Measurements from ENCODE around the gene HNRNPD. TPM values are rescaled to one million over a fixed set of nuclear protein-coding genes. Genes with fewer than 3 reads are reported as not detected.

The HNRNPD gene
- total and polyA plus RNA-seq, 2 of the 13 experiments (the other 11 are each of a cell fraction or from before 2014, with no cell fraction given) = 64.0 to 69.7 TPM

DNA sequence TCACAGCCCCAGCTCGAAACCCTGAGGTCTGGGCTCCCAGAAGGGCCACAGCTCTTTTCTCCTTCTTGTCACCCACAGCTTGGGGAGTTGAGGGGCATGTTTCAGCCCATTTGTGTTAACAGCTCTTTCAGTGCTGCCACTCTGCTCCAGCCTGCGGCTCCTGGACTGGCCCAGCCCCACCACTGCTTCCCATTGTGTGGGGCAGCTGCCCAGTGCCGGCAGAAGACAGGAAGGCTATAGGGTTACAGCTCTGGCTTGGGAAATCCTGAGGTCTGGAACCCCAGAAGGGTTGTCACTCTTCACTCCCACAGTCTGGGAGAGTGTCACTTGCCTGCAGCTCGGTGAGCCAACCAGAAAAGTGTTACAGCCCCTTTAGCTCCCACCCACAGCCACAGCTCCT lies 7.0 kb upstream of the HNRNPD start:
- POLR2A ChIA-PET = no interaction called here
- in situ Hi-C loops (cut with HindIII; ENCODE audit: extremely low pct_ligation_motif_present, low pct_unique_long_range_greater_than_20kb) = no loop called here
- no peak for FAIRE-seq

GRCh38 chr4:82380344-82380743 lies 6.6 kb upstream of the HNRNPD start:
- intact Hi-C loops (cut with micrococcal nuclease; ENCODE audit: unreplicated experiment) (no loop called here), in situ Hi-C loops (cut with HindIII; ENCODE audit: extremely low pct_ligation_motif_present, low pct_unique_long_range_greater_than_20kb) (no loop called here)
- H3K4me1 ChIP-seq (ENCODE audit: insufficient read depth, low read length) = peaks cover 11% of the 10 kb centered on the region
- no peaks in the 10 kb centered on the region for H3K36me3 ChIP-seq (replicated peaks in 1 of 2; ENCODE audit: control insufficient read depth in 1 of 2, insufficient read depth in 2 of 2, low read length in 2 of 2)
- H3K27ac ChIP-seq (ENCODE audit: extremely low read length, insufficient read depth, low read length) = no peak overlapping the region
- H3K4me2 ChIP-seq (ENCODE audit: low read depth, low read length) = no peak overlapping the region
- ATAC-seq (peak; percentile 64), FAIRE-seq (no peak), DNase-seq (ENCODE audit: low spot score) (no peak)
- CTCF ChIA-PET (ENCODE audit: low intra/inter-chr PET ratio, low total read pairs) = no interaction called here
- no peaks in the 10 kb centered on the region for H3K9me3 ChIP-seq (ENCODE audit: low read length)
- WGBS (ENCODE audit: low lambda C conversion rate) = 89% methylated on average over 6 of the region's 9 CpGs
- TF ChIP-seq, protein P1, sequence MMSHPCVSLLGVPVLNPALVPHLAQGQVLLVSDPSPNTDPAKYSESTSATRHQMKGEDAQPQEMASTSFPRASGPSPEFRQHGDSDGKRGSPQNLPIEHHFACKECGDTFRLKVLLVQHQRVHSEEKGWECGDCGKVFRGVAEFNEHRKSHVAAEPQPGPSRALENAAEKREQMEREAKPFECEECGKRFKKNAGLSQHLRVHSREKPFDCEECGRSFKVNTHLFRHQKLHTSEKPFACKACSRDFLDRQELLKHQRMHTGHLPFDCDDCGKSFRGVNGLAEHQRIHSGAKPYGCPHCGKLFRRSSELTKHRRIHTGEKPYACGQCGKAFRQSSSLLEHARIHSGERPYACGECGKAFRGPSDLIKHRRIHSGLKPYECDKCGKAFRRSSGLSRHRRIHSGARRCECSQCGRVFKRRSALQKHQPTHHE (CRISPR knock-in tag; IDR thresholded peaks at IDR 0.05; ENCODE audit: borderline replicate concordance) = no peak
- TF ChIP-seq ZNF768 (CRISPR knock-in tag; IDR thresholded peaks at IDR 0.05) = 0 out of 2 replicates have a peak, but pooled peaks have one; percentile 14
- no peak for TF ChIP-seq ZNF564 (CRISPR knock-in tag; IDR thresholded peaks at IDR 0.05)
- TF ChIP-seq ISL2 (CRISPR knock-in tag; IDR thresholded peaks at IDR 0.05) = no peak
- no peak for TF ChIP-seq ZFP37 (CRISPR knock-in tag; IDR thresholded peaks at IDR 0.05; ENCODE audit: borderline replicate concordance)
- TF ChIP-seq AGO2 (optimal IDR thresholded peaks at IDR 0.05; ENCODE audit: low read depth, low read length) = peak; percentile 32
- H4K20me1 ChIP-seq (ENCODE audit: insufficient read depth, low read length) = no peaks in the 10 kb centered on the region; the same call in 1 of the 2 replicates
- no peak overlapping the region for H2AFZ ChIP-seq (ENCODE audit: low read length)
- H3K4me3 ChIP-seq (replicated peaks in 1 of 3; ENCODE audit: insufficient read depth in 1 of 3, low read depth in 2 of 3, low read length in 3 of 3) = no peak overlapping the region
- POLR2A ChIA-PET = no interaction called here
- H3K79me2 ChIP-seq (ENCODE audit: insufficient read depth, low read length) = peaks cover 12% of the 10 kb centered on the region
- no peaks in the 10 kb centered on the region for H3K27me3 ChIP-seq (ENCODE audit: control insufficient read depth in 1 of 2, insufficient read depth in 2 of 2, low read length in 2 of 2)
- no peak overlapping the region for H3K9ac ChIP-seq (ENCODE audit: insufficient read depth, low read depth, low read length)
- BruUV-seq (replicated peaks) = no TSS peak

More for the DNA sequence above, 7.0 kb upstream of the HNRNPD start:
- peaks cover 7% of the 10 kb centered on the region for H3K79me2 ChIP-seq (ENCODE audit: insufficient read depth, low read length)
- H3K9ac ChIP-seq (ENCODE audit: insufficient read depth, low read depth, low read length) = no peak overlapping the region
- CTCF ChIA-PET (ENCODE audit: low intra/inter-chr PET ratio, low total read pairs) = no interaction called here
- no peak overlapping the region for H3K4me3 ChIP-seq (replicated peaks in 1 of 3; ENCODE audit: insufficient read depth in 1 of 3, low read depth in 2 of 3, low read length in 3 of 3)
- H3K27ac ChIP-seq (ENCODE audit: extremely low read length, insufficient read depth, low read length) = no peak overlapping the region
- TF ChIP-seq RFXANK (CRISPR knock-in tag; IDR thresholded peaks at IDR 0.05) = no peak
- H3K9me3 ChIP-seq (ENCODE audit: low read length) = no peaks in the 10 kb centered on the region; the same call in 1 of the 2 replicates
- no peaks in the 10 kb centered on the region for H4K20me1 ChIP-seq (ENCODE audit: insufficient read depth, low read length)
- H3K36me3 ChIP-seq (replicated peaks in 1 of 2; ENCODE audit: control insufficient read depth in 1 of 2, insufficient read depth in 2 of 2, low read length in 2 of 2) = no peaks in the 10 kb centered on the region
- BruUV-seq (replicated peaks) = no TSS peak
- H2AFZ ChIP-seq (ENCODE audit: low read length) = no peak overlapping the region
- intact Hi-C loops (cut with micrococcal nuclease; ENCODE audit: unreplicated experiment) = no loop called here
- DNase-seq (ENCODE audit: low spot score) (no peak), ATAC-seq (peak; percentile 46)
- WGBS (ENCODE audit: low lambda C conversion rate) = 83% methylated on average over 3 of the region's 4 CpGs
- no peaks in the 10 kb centered on the region for H3K27me3 ChIP-seq (ENCODE audit: control insufficient read depth in 1 of 2, insufficient read depth in 2 of 2, low read length in 2 of 2)
- no peak overlapping the region for H3K4me2 ChIP-seq (ENCODE audit: low read depth, low read length)
- peaks cover 7% of the 10 kb centered on the region for H3K4me1 ChIP-seq (ENCODE audit: insufficient read depth, low read length)

All from HepG2 (cell line).